NAMALWA (cell line): ENCODE data around the gene C4BPB.
A peak's percentile ranks its signal among the peaks of the same experiment; 100 is the strongest.

Source experiments
- DNase-seq: peaks from one replicate; pipeline ENCODE4 v3.0.0-alpha.2; 2015; ENCODE audit warnings: low spot score

The C4BPB gene

DNA sequence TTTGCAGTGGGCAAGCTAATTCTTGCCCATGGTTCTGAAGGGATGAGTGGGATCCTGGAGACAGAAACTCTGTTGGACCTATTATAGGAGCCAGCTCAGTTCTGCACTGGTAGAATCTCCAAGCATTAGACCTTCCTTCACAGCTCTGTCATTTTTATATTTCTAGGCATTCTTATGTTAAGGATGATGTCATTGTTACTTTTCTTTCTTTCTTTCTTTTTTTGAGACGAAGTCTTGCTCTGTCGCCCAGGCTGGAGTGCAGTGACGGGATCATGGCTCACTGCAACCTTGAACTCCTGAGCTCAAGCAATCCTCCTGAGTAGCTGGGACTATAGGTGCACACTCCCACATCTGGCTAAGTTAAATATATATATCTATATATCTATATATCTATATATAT lies 28.1 kb upstream of the C4BPB start:
- no peak for DNase-seq

DNA sequence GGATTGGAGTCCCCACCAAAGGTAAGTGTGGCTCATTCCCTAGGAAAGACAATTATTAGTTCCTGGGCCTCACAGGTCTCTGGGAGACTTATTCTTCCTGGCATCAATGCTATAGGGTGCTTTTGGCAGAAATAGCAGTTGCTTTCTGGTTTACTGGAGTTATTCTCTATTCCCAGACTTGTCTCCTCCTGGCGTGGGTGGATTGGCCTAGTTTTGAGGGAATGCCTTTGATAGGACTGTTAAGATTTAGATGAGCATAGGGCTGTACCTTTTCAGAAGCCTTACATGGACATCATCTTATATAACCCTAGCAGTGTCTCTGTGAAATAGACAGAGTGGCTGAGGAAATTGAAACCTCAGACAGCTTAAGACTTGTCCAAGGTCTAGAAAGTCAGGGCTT lies 26.6 kb upstream of the C4BPB start:
- no peak for DNase-seq

DNA sequence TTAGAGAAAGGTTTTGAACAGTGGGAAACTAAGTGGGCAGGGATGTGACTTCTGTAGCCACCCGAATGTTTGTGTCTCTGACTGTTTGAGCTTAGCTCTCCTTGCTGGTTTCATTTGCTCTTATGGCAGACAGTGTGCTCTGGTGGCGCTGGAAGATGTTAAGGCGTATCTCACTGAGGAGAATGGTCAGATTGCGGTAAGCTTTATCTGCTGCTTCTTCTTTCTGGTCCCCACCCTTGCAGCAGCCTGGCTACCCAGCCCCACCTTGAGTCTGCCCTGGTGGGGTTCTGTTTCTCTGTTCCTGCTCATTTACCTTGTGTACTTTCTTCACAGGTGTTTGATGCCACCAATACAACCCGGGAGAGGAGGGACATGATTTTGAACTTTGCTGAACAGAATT lies 25.6 kb upstream of the C4BPB start:
- no peak for DNase-seq

DNA sequence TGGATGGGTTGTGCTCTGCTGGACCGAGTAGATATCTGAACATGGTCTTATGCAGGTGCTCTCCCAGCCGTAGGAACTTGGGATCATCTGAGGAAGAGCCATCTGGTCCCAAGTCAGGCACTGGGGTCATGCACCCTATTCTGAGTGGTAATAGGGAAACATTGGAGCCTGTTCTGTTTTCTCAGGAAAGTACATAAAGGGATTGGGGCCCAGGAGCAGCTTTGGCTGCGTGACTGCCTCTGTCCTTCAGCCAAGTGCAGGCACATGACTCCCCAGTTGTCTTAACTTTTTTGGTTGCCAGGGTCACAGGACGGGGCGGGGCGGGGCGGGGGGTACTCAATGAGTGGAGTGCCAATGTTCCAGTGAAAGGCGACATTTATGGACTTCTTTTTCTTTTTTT lies 24.1 kb upstream of the C4BPB start:
- no peak for DNase-seq

DNA sequence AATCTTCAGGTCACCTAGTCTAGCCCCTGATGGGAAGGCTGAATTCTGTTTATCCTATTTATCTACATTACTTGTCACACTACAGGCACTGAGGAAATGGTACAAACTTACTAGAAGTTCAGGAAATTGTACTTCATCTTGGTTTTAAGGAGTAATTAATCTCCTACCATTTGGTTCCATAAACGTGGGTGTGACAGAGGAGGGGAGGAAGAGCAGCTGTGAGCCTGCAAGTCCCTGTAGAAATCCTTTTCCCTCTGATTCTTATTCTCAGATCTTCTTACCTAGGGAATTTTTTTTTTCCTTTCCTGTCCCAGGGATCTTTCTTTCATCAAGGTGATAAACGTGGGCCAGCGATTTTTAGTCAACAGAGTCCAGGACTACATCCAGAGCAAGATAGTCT lies 21.5 kb upstream of the C4BPB start:
- no peak for DNase-seq

DNA sequence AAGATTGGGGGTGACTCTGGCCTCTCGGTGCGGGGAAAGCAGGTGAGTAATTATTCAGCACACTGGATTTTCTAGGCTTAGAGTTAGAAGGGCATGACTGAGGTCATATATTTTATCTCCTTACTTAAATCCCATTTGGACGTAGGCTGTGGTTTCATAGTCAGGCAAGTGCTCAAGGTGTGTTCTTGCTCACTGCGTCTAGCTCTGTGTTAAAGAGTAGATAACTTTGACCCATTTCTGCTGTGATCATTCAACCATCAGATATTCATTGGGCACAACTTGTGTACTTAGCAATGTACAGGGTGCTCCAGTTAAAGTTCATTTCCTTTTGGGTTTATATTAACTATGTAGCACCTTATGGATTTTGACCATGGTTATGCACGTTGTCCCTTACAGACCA lies 21.0 kb upstream of the C4BPB start:
- no peak for DNase-seq

DNA sequence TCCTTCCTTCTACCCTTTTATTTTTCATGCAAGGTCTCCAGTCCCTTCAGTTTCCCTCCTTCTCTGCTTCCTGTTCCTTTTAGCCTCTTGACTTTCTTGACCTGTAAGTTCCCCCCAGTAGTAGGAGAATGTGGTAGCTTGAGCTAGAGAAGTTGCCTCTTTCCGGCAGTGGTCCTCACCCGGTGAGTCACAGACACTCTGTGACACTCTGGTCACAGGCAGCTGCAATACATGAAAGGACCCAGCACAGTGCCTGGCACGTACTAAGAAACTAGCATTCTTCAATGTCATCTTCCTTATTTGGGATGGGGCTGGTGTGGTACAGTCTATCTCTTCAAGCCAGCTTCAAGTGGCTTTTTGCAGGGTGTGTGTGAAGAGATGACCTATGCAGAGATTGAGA lies 19.6 kb upstream of the C4BPB start:
- no peak for DNase-seq

DNA sequence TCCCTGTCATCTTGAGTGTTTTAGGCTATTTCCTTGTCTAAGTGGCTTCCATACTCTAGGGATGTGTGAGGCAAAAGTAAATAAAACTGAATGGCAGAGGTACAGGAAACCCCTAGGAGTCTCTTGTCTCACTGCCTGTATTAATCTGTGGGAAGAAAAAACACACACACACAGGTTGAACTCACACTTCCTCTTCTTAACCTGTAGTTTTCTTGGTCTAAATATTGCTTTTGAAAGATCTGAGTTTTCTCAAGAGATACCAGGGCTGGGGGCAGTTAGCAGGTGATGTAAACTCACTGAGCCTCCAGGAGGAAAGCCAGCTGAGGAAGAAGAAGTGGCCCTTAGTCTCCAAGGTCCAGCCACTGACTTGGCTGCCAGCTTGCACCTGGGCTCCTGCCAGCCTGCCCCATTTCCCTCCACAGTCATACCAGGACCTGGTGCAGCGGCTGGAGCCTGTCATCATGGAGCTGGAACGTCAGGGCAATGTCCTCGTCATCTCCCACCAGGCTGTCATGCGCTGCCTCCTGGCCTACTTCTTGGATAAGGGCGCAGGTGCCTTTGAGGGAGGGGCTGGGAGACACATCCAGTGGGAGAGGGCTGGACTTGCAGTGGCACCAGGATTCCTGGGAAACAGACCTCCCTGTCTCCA lies 18.7 kb upstream of the C4BPB start:
- DNase-seq = no peak

DNA sequence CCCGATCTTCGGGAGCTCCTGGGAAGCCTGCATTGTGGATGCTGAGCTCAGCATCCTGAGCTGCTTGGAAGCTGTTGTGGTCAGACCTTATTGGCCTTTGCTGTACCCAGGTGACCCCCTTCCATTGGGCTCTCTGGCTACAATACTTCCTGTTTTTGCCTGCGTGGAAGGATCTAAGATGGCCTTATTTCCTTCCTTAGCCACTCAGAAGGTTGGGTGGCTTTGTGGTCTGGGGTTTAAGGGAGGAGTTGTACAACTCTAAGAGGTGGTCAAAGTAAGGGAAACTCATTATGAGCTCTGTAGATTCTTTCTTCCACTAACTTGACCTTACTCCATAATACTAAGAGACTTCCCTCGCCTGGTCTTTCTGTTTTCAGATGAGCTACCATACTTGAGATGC lies 17.8 kb upstream of the C4BPB start:
- DNase-seq = no peak

DNA sequence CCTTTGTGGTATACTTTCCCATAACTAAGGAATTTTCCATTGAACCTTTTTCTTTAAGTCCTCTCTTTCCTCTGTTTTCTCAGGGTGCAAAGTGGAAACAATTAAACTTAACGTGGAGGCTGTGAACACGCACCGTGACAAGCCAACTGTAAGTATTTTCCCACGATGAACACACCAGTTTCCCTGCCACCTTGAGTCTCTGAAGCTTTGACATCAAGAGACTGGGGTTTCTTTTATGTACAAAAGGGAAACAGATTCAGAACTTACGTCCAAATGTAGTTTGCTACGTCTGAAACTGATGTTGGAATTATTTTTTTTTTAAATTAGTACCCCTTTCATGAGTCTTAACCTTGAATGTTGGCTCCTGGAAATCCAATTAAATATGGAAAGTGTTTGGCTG lies 17.2 kb upstream of the C4BPB start:
- no peak for DNase-seq

DNA sequence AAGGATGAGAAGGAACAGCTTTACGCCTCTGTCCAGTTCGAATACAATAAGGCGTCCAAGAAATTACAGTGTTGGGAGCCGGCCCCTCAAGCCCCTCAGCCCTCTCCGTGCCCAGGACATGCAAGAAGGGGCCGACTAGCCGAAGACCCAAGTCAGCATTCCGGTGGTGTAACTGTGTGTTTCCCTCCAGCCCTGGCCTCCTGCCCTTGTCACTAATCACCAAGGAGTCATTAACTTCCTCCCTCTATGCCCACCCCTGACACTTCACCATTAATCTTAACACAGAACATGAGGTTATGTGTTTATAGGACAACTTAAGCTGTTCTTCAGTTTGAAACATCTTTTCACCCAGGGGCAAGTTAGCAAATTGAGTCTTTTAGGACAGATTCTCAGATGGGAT lies 16.4 kb upstream of the C4BPB start:
- no peak for DNase-seq

DNA sequence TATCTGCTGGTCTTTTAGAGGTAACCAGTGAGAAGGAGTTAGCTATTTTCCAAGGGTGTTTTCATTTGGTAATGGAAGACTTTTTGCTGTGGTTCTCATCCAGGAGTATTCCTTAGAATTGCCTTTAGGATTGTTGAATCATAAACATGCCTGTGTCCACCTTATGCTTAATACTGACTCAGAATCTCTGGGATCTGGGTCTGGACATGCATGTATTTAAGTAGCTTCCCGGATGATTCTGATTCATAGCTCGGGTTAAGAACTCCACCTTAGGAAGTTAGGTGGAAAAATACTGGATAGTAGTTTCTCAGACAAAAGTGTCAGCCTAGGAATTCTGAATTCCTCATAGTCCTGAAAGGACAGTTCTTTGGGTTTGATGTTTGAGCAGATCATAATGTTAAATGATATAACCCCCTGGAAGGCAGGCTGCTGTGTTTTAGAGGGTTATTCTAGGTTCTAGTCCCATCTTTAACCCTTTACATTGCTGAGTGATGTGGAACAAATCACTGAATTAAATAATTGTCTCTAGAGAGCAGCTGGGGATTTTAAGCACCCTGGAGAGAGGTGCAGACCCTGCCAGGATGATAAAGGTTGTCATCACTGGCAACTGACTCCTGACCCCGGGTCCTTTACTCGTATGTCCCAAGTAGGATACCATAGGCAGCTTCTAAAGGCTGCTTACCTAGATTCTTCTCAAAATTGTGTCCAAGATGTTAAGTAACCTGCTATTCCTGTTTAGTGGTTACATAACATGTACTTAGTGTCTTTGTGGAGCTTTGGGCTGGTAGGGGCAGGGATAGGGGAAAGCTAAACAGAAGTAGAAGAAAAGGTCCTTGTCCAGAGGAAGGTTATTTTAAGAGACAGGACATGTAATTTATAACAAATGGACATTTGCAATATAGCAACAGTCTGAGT lies 14.5 kb upstream of the C4BPB start:
- no peak for DNase-seq

DNA sequence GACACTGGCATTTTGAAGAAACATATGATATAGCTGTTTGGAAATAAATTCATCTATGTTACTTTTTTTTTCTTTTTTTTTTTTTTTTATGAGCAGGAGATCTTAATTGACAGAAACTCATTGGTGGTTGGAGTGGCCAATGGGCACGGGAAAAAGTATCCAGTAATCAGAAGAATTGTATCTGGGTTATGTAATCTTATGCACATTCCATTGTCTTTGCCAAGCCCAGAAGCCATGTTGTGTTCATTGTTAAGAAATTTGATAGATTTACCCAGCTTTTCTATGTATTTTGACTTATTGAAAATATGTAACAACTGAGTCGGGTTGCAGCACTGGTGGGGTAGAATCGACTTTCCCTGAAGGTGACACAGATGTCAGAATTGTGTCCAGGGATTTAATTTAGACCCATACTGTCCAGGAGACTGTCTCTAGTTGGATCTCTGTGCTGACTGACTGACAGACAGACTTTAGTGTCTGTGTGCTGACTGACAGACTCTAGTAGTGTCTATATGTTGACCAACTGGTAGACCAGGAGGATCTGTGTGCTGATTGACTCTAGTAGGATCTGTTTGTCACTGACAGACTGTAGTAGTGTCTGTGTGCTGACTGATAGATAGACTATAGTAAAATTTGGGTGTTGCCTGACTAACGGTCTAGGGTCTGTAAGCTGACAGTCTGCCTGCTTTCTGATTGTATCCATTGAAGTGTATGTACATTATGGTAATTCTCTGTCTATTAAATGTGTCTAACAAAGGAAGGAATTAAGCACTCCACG lies 12.3 kb upstream of the C4BPB start:
- no peak for DNase-seq

DNA sequence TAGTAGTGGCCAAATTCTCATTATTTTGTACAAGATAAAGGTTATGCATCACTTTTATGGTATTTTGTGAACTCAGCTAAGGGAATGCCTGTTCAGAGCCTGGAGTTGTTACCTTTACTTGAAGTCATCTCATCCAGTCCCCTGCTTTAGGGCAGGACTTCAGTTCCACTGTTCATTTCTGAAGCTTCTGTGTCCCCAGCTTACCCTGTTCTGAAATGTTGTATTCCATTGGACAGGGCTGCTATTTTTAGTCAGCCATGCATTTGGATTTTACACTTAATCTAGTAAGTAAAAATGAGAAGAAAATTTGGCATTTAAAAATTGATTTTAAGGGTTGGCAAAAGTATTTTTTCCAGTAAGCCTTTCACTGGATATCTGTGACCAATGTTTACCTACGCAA lies 11.6 kb upstream of the C4BPB start:
- DNase-seq = no peak

DNA sequence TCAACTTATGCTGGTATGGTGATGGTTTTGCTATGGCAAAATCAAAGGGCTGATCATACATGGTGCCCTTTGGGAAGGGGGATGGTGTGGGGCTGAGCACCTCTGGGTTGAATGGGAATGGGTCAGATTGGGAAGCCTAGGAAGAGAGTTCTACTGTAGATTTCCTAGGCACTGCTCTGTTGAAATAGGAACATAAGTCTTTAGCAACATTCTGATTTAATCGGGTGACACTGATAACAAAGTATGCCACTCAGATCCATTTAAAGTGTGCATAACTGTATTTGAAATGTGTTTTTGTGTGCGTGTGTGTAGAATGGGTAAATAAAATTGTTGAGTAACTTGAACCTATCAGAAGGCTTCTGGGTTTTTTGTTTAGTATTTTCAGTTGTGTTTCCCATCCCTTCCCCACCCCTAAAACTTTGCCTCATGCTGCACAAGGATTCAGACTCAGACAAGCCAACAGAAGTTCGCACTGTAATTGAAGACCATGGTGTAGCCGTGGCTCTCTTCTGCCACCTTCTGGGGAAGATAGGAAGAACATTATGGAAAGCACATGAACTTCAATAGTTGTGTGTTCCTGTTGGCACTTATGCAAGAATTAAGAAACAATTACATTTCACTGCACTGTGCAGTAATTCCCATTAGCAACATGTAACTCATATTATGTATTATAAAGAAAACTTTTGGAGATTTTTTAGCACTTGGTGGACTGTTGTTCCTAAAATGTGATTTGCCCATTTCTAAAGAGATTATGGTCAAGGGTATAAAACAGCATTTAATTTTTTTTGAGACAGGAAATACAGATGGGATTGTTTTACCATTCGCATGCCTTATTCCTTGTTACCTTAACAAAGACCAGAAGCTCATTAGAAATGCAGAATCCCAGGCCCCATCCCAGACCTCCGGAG lies 10.9 kb upstream of the C4BPB start:
- peak; percentile 88 for DNase-seq

DNA sequence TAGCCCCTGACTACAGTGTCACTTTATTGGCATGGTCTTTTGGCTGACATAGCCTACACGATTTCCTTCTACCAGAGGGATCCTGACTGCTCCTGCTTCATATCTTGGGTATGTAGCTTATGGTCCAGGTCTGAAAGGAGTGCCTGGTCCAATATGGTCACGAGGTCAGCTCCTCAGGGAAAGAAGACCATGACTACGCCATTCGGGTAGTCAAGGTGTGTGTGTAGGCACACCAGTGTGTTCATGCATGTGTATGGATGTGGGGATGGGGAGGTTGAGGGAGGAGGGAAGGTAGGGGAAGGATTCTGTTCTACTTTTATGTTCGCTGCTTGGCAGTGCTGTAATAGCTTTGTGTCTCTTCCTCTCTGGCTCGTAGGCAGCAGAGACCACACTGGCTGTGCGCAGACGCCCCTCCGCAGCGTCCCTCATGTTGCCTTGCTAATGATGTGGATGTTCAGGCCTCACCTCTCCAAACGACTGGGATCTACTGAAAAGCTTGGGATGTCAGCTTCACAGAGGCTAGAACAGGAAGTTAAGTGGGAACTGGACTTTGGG lies 10.0 kb upstream of the C4BPB start:
- DNase-seq = no peak

DNA sequence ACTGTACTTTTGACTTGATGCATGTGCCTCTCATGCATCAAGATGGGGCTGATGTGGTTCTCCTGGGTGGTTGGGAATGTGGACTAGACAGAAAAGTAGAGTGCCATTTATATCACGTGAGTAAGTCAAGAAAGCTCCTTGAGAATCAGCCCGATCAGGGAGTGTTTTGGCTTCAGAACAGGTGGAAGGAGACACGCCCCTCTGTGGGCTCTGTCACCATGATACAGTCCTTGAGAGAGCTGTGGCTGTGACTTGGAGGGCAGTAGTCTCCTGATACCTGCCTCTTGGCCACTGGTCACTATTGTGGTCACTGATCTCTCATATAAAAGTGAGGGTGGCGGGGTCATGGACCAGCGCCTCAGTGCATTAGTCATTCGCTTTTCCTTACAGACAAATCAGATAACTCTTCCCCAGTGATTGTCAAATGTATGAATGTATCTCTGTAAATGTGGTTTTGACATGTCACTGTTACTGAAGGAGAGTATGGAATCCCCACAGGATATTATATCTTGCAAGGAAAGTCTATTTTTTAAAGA lies 8.9 kb upstream of the C4BPB start:
- DNase-seq = no peak

DNA sequence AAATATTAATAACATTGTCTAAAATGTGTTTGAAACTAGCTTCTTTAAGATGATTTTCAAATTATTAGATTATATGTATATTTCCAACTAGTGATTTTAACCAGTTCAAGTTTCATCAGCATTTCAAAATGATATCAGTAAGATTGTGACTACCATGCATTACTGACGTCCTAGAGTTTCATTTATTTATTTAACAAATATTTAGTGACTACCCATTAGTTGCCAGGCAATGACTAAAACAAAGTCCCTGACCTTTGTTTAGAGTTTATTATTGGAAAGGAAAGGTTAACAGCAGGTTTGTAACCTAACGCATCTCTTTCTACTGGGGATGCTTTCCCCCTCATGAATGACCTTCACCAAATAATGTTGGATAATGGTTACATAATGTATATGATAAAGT lies 7.6 kb upstream of the C4BPB start:
- DNase-seq = no peak

DNA sequence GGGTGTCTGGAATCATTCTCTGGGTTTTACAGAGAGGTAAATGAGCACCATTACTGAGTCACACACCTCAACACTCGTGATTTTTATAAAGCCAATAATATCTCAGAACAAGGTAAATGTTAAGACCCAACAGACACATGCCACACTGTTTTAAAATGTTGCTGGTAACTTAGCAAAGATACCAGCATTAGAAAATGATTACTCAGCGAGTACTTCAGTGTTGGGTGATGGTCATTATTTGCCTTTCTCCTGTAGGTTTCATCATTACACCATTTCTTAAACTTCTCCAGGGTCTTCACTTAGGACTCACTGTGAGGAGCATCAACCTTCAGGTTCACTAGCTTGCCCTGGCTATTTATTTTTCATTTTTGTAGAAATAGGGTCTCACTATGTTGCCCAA lies 6.9 kb upstream of the C4BPB start:
- no peak for DNase-seq

DNA sequence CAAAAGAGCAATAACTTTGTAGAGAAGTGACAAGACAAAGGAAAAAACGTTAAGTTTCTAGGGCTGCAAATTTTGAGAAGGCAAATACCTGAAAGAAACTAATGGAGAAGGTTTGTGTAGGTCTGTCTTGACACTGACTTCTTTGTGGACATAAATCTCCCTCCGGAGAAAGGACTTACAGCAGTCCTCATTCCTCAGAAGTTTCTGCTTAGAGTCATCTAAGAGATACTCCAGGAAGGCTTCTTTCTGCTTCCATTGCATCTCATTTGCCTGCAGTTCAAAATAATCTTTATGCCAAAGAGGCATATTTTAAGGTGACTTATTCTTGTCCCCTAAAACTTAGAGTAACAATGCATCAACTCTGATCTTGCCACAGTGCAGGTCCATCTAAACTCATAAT lies 4.4 kb upstream of the C4BPB start:
- DNase-seq = no peak

DNA sequence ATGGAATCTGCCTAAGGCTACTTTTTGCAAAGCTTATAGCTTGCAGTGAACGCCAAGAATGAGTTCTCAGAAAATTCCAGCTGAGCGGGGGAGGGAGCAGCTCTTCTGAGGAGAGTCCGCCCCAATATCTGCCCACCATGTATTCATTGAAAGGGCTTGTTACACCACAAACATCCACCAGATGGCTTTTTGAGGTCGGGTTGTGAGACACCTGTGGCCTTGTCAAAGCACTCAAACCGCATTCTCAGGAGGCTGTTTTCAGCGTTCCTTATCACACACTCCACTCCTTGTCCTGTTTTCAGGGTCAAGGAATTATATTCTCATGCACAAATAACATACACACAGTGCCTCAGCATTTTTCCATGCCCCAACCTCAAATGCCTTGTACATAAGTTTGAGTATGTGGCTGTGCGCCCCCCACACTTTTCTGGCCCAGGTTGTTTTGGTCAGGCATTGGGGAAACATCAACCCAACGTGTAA lies 3.9 kb upstream of the C4BPB start:
- peak; percentile 86 for DNase-seq
